CD4-positive, alpha-beta T cell treated with Interleukin-17A for 4 hours (primary cell): Measurements from ENCODE around the gene EML6.

Experiments
- DNase-seq: peaks from one replicate; pipeline ENCODE4 v3.0.0-alpha.2; 2020; ENCODE audit warnings: mixed read lengths

The EML6 gene

GRCh38 chr2:54758951-54759350 is 35.5 kb downstream of the EML6 start:
- DNase-seq: no peak

- no peak for DNase-seq
These were observed 36.8 kb downstream of the EML6 start for GRCh38 chr2:54760310-54760709.

GRCh38 chr2:54763636-54764291 is 40.3 kb downstream of the EML6 start:
- DNase-seq: peak; percentile 15

GRCh38 chr2:54767921-54768320 is 44.5 kb downstream of the EML6 start:
- no peak for DNase-seq

- no peak for DNase-seq
These were observed 45.4 kb downstream of the EML6 start for GRCh38 chr2:54768772-54769428.

- DNase-seq: no peak
These were observed 46.7 kb downstream of the EML6 start for GRCh38 chr2:54770211-54770610.

- DNase-seq: no peak
These were observed 47.2 kb downstream of the EML6 start for GRCh38 chr2:54770676-54771075.

GRCh38 chr2:54771166-54771885 is 47.9 kb downstream of the EML6 start:
- no peak for DNase-seq

- DNase-seq: no peak
These were observed 48.6 kb downstream of the EML6 start for GRCh38 chr2:54772110-54772509.

- DNase-seq: no peak
These were observed 49.1 kb downstream of the EML6 start for GRCh38 chr2:54772531-54772930.

GRCh38 chr2:54773233-54773632 is 49.8 kb downstream of the EML6 start:
- no peak for DNase-seq

- DNase-seq: no peak
These were observed 50.4 kb downstream of the EML6 start for GRCh38 chr2:54773838-54774237.

GRCh38 chr2:54775710-54776109 is 52.2 kb downstream of the EML6 start:
- no peak for DNase-seq

- DNase-seq: no peak
These were observed 53.0 kb downstream of the EML6 start for GRCh38 chr2:54776494-54776893.

- no peak for DNase-seq
These were observed 59.9 kb downstream of the EML6 start for GRCh38 chr2:54783349-54783748.

- DNase-seq: no peak
These were observed 63.8 kb downstream of the EML6 start for GRCh38 chr2:54787270-54787669.

- peak; percentile 3 for DNase-seq
These were observed 64.4 kb downstream of the EML6 start for GRCh38 chr2:54787755-54788366.

- no peak for DNase-seq
These were observed 66.4 kb downstream of the EML6 start for GRCh38 chr2:54789878-54790277.

- DNase-seq: no peak
These were observed 68.4 kb downstream of the EML6 start for GRCh38 chr2:54791831-54792230.

- no peak for DNase-seq
These were observed 73.8 kb downstream of the EML6 start for GRCh38 chr2:54797307-54797706.

- DNase-seq: no peak
These were observed 77.9 kb downstream of the EML6 start for GRCh38 chr2:54801352-54801751.

- DNase-seq: no peak
These were observed 80.6 kb downstream of the EML6 start for GRCh38 chr2:54803783-54804751.
